H1 (cell line): ENCODE results near the gene KIFC1.

Experiments used
- CEBPB ChIP-seq: IDR thresholded peaks from 2 replicates; pipeline ENCODE4 v1.6.1; 2012; ENCODE audit warnings: low read depth, low read length
- EZH2 ChIP-seq: fragments of 200-600 bp; sonication (generic); IDR thresholded peaks from 2 replicates; pipeline ENCODE4 v1.7.1; 2012; ENCODE audit warnings: low read depth, mild to moderate bottlenecking, moderate library complexity, low read length, inconsistent platforms; ENCODE audit not compliant: severe bottlenecking
- HDAC2 ChIP-seq, 2 experiments: fragments of 300-600 bp in 1 of 2; sonication (generic) in 1 of 2; IDR thresholded peaks; 2 replicates each; pipeline ENCODE4 v1.6.1; 2011 to 2012; ENCODE audit warnings: low read depth in 2 of 2, low read length in 2 of 2, mild to moderate bottlenecking in 2 of 2, moderate library complexity in 2 of 2, borderline replicate concordance in 1 of 2, inconsistent platforms in 1 of 2
- KDM5A ChIP-seq: fragments of 200-600 bp; IDR thresholded peaks from 2 replicates; pipeline ENCODE4 v1.7.1; 2012; ENCODE audit warnings: mild to moderate bottlenecking, low read length, inconsistent platforms, mixed read lengths
- POLR2A ChIP-seq, 2 experiments: IDR thresholded peaks; 1 replicate in 1 of 2; 2 replicates in 1 of 2; pipeline ENCODE4 v1.6.1; 2011; ENCODE audit warnings: low read depth in 2 of 2, low read length in 2 of 2, mild to moderate bottlenecking in 2 of 2; ENCODE audit errors: control extremely low read depth in 1 of 2
- RAD21 ChIP-seq, 2 experiments: IDR thresholded peaks in 1 of 2; conservative IDR thresholded peaks in 1 of 2; 2 replicates each; pipeline ENCODE4 v1.6.1; 2011; ENCODE audit warnings: low read depth in 2 of 2, low read length in 2 of 2, improper control_type of control experiment in 1 of 2, inconsistent platforms in 1 of 2, mild to moderate bottlenecking in 1 of 2, moderate library complexity in 1 of 2
- SIN3A ChIP-seq, 2 experiments: IDR thresholded peaks in 1 of 2; conservative IDR thresholded peaks in 1 of 2; 2 replicates each; pipeline ENCODE4 v1.6.1; 2011 to 2012; ENCODE audit warnings: low read length in 2 of 2, improper control_type of control experiment in 1 of 2, low read depth in 1 of 2, mild to moderate bottlenecking in 1 of 2
- SRF ChIP-seq: IDR thresholded peaks from 2 replicates; pipeline ENCODE4 v1.6.1; 2011; ENCODE audit warnings: mild to moderate bottlenecking, low read depth, low read length, moderate library complexity
- SUZ12 ChIP-seq: fragments of 200-600 bp; sonication (generic); IDR thresholded peaks from 2 replicates; pipeline ENCODE4 v1.6.1; 2012; ENCODE audit warnings: mild to moderate bottlenecking, inconsistent platforms, low read length, moderate library complexity, mixed read lengths
- TF ChIP-seq, protein P1 (sequence below), 3 experiments: IDR thresholded peaks; 1 replicate in 2 of 3; 2 replicates in 1 of 3; pipeline versions ENCODE4 v1.5.1 to v1.6.1; 2011; ENCODE audit warnings: low read length in 3 of 3, mild to moderate bottlenecking in 3 of 3, inconsistent platforms in 2 of 3, low read depth in 1 of 3, moderate library complexity in 1 of 3; ENCODE audit not compliant: insufficient read depth in 1 of 3; ENCODE audit errors: control extremely low read depth in 1 of 3

DNA sequence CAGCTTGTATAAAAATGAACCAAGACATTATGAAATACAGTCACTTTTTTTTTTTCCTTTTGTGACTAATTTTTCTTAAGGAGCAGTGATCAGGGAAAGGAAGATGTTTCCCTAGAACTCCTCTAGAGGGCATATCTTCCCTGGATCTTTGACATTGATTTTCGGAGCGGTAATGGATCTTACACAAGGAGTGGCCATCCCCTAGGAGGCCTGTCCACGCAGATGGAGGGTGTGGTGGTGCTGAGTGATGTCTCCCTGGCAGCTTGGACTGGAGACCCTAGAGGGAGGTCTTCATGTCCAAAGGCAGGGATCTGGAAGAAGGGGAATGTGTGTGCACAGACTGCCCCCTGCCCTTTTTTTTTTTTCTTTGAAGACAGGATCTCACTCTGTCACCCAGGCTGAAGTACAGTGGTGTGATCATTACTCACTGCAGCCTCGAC is 7.0 kb upstream of the KIFC1 start:
- peak; percentile 34 to 46; a peak in 3 of 4 replicates for TF ChIP-seq RAD21 (IDR thresholded peaks at IDR 0.05 in 1 of 2, conservative IDR thresholded peaks at IDR 0.05 in 1 of 2; ENCODE audit: low read depth in 2 of 2, low read length in 2 of 2)
- TF ChIP-seq, protein P1, sequence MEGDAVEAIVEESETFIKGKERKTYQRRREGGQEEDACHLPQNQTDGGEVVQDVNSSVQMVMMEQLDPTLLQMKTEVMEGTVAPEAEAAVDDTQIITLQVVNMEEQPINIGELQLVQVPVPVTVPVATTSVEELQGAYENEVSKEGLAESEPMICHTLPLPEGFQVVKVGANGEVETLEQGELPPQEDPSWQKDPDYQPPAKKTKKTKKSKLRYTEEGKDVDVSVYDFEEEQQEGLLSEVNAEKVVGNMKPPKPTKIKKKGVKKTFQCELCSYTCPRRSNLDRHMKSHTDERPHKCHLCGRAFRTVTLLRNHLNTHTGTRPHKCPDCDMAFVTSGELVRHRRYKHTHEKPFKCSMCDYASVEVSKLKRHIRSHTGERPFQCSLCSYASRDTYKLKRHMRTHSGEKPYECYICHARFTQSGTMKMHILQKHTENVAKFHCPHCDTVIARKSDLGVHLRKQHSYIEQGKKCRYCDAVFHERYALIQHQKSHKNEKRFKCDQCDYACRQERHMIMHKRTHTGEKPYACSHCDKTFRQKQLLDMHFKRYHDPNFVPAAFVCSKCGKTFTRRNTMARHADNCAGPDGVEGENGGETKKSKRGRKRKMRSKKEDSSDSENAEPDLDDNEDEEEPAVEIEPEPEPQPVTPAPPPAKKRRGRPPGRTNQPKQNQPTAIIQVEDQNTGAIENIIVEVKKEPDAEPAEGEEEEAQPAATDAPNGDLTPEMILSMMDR (IDR thresholded peaks at IDR 0.05; ENCODE audit: control extremely low read depth in 1 of 3, insufficient read depth in 1 of 3, low read depth in 1 of 3, low read length in 3 of 3) = peak; percentile 4 to 50 (median 47)
- TF ChIP-seq KDM5A = no peak
- TF ChIP-seq SIN3A (conservative IDR thresholded peaks at IDR 0.05 in 1 of 2, IDR thresholded peaks at IDR 0.05 in 1 of 2; ENCODE audit: low read depth in 1 of 2, low read length in 2 of 2) = no peak
- no peak for TF ChIP-seq EZH2
- no peak for TF ChIP-seq POLR2A (IDR thresholded peaks at IDR 0.05; ENCODE audit: control extremely low read depth in 1 of 2, low read depth in 2 of 2, low read length in 2 of 2)
- TF ChIP-seq HDAC2 (IDR thresholded peaks at IDR 0.05; ENCODE audit: borderline replicate concordance in 1 of 2, low read depth in 2 of 2, low read length in 2 of 2) = no peak
- TF ChIP-seq SUZ12 = no peak
- TF ChIP-seq CEBPB = no peak
- TF ChIP-seq SRF = no peak
